ENCODE measurements around the gene LENEP.
A peak's percentile ranks its signal among the peaks of the same experiment; 100 is the strongest.

Gene LENEP

GRCh38 chr1:154971341-154971998 lies 21.9 kb upstream of the LENEP start:
- DNase-seq (ENCODE audit: low read depth, low spot score): no peak
- H3K4me3 ChIP-seq (ENCODE audit: low read depth, low read length): peak overlapping the region; percentile 17
- TF ChIP-seq, protein P1, sequence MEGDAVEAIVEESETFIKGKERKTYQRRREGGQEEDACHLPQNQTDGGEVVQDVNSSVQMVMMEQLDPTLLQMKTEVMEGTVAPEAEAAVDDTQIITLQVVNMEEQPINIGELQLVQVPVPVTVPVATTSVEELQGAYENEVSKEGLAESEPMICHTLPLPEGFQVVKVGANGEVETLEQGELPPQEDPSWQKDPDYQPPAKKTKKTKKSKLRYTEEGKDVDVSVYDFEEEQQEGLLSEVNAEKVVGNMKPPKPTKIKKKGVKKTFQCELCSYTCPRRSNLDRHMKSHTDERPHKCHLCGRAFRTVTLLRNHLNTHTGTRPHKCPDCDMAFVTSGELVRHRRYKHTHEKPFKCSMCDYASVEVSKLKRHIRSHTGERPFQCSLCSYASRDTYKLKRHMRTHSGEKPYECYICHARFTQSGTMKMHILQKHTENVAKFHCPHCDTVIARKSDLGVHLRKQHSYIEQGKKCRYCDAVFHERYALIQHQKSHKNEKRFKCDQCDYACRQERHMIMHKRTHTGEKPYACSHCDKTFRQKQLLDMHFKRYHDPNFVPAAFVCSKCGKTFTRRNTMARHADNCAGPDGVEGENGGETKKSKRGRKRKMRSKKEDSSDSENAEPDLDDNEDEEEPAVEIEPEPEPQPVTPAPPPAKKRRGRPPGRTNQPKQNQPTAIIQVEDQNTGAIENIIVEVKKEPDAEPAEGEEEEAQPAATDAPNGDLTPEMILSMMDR (IDR thresholded peaks at IDR 0.05; ENCODE audit: low read depth, low read length): no peak

GRCh38 chr1:154972213-154972516 lies 21.2 kb upstream of the LENEP start:
- in situ Hi-C loops (cut with HindIII; ENCODE audit: low sequenced_read_pairs): no loop called here
- TF ChIP-seq, protein P1 (IDR thresholded peaks at IDR 0.05; ENCODE audit: low read depth, low read length): no peak
- DNase-seq (ENCODE audit: low read depth, low spot score): no peak
- H3K4me3 ChIP-seq (ENCODE audit: low read depth, low read length): peak overlapping the region; percentile 71

More at GRCh38 chr1:154971341-154971998, 21.9 kb upstream of the LENEP start:
- in situ Hi-C loops (cut with HindIII; ENCODE audit: low sequenced_read_pairs): no loop called here

DNA sequence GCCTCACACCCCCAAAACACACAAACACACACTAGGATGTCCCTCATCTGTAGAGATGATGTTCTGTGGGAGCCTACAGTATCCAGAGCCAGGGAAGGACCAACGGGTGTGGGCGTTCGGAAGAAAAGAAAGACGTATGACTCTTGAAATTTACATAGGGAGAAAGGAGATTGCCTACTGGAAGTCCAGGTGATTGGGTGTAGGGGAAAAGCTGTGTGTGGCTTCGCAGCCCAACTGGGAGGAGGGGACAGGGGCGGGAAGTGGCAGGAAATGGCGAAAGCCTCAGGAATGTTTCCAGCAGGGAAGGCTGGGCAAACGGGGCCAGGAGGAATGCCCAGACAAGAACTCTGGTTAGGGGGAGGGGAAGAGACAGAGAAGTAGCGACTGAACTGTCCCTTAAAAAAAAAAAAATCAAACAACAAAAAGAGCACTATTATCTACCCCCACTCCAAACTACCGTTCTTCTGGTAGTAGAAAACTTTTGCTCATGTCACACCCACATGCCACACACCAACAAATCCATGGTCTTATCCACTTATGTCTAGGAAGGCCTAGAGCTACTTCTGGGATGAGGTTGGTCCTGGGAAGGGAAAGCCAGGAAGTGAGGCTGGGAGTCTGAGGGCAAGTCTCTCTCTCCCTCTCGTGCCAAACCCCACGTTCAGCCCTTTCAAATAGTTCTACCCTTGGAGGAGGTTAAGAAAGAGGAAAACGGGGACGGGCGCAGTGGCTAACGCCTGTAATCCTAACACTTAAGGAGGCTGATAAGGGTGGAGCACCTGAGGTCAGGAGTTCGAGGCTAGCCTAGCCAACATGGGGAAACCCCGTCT lies 20.7 kb upstream of the LENEP start:
- TF ChIP-seq, protein P1 (IDR thresholded peaks at IDR 0.05; ENCODE audit: low read depth, low read length): no peak
- in situ Hi-C loops (cut with HindIII; ENCODE audit: low sequenced_read_pairs): no loop called here
- peak; percentile 97 for DNase-seq (ENCODE audit: low read depth, low spot score)
- H3K4me3 ChIP-seq (ENCODE audit: low read depth, low read length): peak overlapping the region; percentile 71

- TF ChIP-seq, protein P1 (IDR thresholded peaks at IDR 0.05; ENCODE audit: low read depth, low read length): peak; percentile 10
- in situ Hi-C loops (cut with HindIII; ENCODE audit: low sequenced_read_pairs): no loop called here
- peak overlapping the region; percentile 71 for H3K4me3 ChIP-seq (ENCODE audit: low read depth, low read length)
- DNase-seq (ENCODE audit: low read depth, low spot score): peak; percentile 98
These were observed 19.9 kb upstream of the LENEP start for GRCh38 chr1:154973344-154974101.

- TF ChIP-seq, protein P1 (IDR thresholded peaks at IDR 0.05; ENCODE audit: low read depth, low read length): no peak
- in situ Hi-C loops (cut with HindIII; ENCODE audit: low sequenced_read_pairs): no loop called here
- H3K4me3 ChIP-seq (ENCODE audit: low read depth, low read length): peak within 1 kb of the TSS; percentile 71
- DNase-seq (ENCODE audit: low read depth, low spot score): peak; percentile 100
These were observed 19.1 kb upstream of the LENEP start, which contains the start of gene CKS1B for GRCh38 chr1:154974102-154974807. CKS1B (plus strand) TSS chr1:154974681; CDS start chr1:154974746, 65 bp downstream.

Data from astrocyte of the spinal cord (primary cell).